ENCODE results near the gene NUDT4B. TPM values are rescaled to one million over a fixed set of nuclear protein-coding genes. Genes with fewer than 3 reads are reported as not detected.
"Not testable (repeated sequence)": the region's sequence is repeated elsewhere in the genome, so short reads cannot be mapped to it uniquely, and the experiment has no call there.

Gene NUDT4B
- 16.4 TPM for total RNA-seq

- DNase-seq = not testable (repeated sequence)
Observed at GRCh38 chr1:148748563-148749334, at the start of gene NUDT4B. TSS of gene NUDT4B (plus strand) at chr1:148748774. CDS start at chr1:148748953, 179 bp downstream.

GRCh38 chr1:148699357-148699756, 49.2 kb upstream of the NUDT4B start:
- DNase-seq = not testable (repeated sequence)

GRCh38 chr1:148702242-148702641, 46.3 kb upstream of the NUDT4B start:
- DNase-seq = not testable (repeated sequence)

GRCh38 chr1:148703973-148704591, 44.5 kb upstream of the NUDT4B start:
- DNase-seq = not testable (repeated sequence)

GRCh38 chr1:148705316-148705948, 43.1 kb upstream of the NUDT4B start:
- not testable (repeated sequence) for DNase-seq

GRCh38 chr1:148708779-148709333, 39.7 kb upstream of the NUDT4B start:
- not testable (repeated sequence) for DNase-seq

- DNase-seq = not testable (repeated sequence)
Observed at GRCh38 chr1:148710772-148711523, 37.6 kb upstream of the NUDT4B start.

- DNase-seq = not testable (repeated sequence)
Observed at GRCh38 chr1:148712353-148712752, 36.2 kb upstream of the NUDT4B start.

GRCh38 chr1:148715518-148715917, 33.1 kb upstream of the NUDT4B start:
- DNase-seq = not testable (repeated sequence)

GRCh38 chr1:148716966-148717520, 31.5 kb upstream of the NUDT4B start:
- DNase-seq = not testable (repeated sequence)

GRCh38 chr1:148720918-148721317, 27.7 kb upstream of the NUDT4B start:
- not testable (repeated sequence) for DNase-seq

- not testable (repeated sequence) for DNase-seq
Observed at GRCh38 chr1:148722758-148723157, 25.8 kb upstream of the NUDT4B start.

GRCh38 chr1:148723515-148723914, 25.1 kb upstream of the NUDT4B start:
- DNase-seq = not testable (repeated sequence)

GRCh38 chr1:148724872-148725271, 23.7 kb upstream of the NUDT4B start:
- DNase-seq = not testable (repeated sequence)

GRCh38 chr1:148727862-148728261, 20.7 kb upstream of the NUDT4B start:
- DNase-seq = not testable (repeated sequence)

GRCh38 chr1:148729128-148729527, 19.4 kb upstream of the NUDT4B start:
- not testable (repeated sequence) for DNase-seq

GRCh38 chr1:148729541-148729940, 19.0 kb upstream of the NUDT4B start:
- not testable (repeated sequence) for DNase-seq

- DNase-seq = not testable (repeated sequence)
Observed at GRCh38 chr1:148732277-148732676, 16.3 kb upstream of the NUDT4B start.

- not testable (repeated sequence) for DNase-seq
Observed at GRCh38 chr1:148733585-148734310, 14.8 kb upstream of the NUDT4B start.

GRCh38 chr1:148734311-148734662, 14.3 kb upstream of the NUDT4B start:
- DNase-seq = not testable (repeated sequence)

GRCh38 chr1:148735538-148735937, 13.0 kb upstream of the NUDT4B start:
- not testable (repeated sequence) for DNase-seq
